DLD1 (cell line): ENCODE data around the gene ACSM3.
"Not testable (repeated sequence)": the region's sequence is repeated elsewhere in the genome, so short reads cannot be mapped to it uniquely, and the experiment has no call there.

Source experiments
- in situ Hi-C: cut with HindIII; loops from 2 replicates; pipeline ENCODE4 v1.10.0; 2017; ENCODE audit warnings: low sequenced_read_pairs

Gene ACSM3

DNA sequence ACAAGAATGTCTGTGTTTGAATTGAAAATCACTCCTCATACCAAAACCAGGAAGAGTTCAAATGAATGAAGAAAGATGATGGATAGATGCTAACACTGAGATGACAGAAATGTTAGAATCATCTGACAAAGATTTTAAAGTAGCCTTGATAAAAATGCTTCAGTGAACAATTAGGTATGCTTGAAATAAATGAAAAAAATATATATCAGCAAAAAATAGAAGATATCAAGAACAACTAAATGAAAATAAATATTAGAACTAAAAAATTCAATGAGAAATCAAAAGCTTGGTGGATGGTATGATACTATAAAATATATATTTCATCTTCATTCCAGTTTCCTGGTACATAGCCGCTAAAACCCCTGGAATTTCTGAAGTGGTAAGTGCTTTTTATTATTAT is 8.6 kb upstream of the ACSM3 start:
- in situ Hi-C loops = no loop called here

DNA sequence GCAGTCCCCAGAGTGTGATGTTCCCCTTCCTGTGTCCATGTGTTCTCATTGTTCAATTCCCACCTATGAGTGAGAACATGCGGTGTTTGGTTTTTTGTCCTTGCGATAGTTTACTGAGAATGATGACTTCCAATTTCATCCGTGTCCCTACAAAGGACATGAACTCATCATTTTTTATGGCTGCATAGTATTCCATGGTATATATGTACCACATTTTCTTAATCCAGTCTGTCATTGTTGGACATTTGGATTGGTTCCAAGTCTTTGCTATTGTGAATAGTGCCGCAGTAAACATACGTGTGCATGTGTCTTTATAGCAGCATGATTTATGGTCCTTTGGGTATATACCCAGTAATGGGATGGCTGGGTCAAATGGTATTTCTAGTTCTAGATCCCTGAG is 8.0 kb upstream of the ACSM3 start:
- in situ Hi-C loops = not testable (repeated sequence)

DNA sequence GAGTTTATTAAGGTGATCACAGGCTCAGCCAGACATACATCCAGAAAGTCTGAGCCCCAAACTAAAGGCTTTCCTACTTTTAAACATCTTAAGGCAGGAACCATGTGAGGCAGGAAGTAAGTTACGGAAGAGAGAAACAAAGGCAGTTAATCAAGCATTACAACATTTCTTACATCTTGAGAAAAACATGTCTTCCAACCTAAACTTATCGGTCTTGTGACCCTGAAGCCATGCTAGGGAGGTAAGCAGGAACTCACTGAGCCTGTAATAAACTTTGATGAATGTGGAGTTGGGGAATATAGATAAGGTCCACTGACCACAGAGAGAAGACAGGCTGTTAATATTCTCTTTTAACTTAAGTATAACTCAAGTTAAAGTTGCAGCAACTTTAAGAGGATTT is 3.5 kb upstream of the ACSM3 start:
- in situ Hi-C loops = no loop called here

DNA sequence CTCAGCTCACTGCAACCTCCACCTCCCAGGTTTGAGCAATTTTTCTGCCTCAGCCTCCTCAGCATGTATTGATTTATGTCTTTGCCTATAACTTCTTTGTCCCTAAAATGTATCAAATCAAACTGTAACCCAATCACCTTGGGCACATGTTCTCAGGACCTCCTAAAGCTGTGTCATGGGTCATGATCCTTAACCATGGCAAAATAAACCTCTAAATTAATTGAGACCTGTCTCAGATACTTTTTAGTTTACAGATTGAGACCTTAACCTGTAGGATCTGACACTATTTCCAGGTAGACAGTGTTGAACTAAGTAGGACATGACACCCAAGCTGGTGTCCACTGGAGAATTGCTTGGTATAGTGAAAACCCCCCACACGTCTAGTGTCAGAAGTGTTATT is 2.6 kb upstream of the ACSM3 start:
- in situ Hi-C loops = no loop called here

DNA sequence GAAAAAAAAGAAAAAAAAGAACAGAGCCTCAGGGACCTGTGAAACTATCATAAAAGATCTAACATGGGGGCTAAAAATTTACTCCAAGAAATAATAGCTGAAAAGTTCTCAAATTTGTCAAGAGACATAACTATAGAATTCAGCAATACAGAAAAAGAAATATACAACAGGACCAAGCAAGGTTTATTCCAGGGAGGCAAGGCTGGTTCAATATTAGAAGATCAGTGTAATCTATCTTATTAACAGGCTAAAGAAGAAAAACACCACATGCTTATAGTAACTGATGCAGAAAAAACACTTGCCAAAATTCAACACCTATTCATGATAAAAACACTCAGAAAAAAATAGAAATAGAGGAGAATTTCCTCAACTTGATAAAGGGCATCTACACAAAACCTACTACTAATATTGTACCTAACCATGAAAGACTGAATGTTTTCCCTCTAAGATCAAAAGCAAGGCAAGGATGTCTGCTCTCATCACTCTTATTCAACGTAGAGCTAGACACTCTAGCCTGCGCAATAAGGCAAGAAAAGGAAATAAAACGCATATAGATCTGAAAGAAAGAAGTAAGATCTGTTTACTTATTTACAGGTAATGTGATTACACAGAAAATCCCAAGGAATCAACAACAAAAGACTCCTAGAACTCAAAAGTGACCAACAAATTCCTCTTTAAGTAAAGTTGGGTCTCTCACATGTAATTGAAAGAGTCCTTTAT is 1.2 kb upstream of the ACSM3 start:
- in situ Hi-C loops = no loop called here

DNA sequence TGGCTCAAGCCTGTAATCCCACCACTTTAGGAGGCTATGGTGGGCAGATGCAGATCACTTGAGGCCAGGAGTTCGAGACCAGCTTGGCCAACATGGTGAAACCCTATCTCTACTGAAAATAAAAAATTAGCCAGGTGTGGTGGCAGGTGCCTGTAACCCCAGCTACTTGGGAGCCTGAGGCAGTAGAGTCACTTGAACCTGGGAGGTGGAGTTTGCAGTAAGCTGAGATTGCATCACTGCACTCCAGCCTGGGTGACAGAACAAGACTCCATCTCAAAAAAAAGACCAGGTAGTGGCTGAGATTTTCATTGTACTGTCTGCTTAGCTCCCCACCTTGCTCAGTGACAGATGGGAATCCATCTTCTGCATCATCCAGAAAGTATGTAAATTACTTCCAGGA is 634 bp downstream of the ACSM3 start:
- in situ Hi-C loops = not testable (repeated sequence)

DNA sequence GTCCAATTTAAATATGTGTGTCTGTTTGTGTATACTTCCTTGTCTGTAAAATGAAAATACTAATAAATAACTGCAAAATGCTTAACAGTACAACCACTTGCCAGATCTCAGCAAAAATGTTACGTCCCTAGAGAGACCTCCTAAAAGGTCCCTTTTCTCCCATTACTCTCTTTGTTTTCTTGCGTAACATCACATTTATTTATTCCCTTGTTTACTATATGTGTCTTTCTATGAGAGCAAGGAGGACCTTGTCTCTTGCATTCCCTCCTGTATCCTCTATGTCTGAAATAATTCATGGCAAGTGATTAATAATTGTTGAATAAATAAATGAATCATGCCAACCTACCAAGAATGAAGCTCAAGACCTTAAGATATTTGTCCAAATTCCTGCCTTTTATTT is 1.9 kb downstream of the ACSM3 start:
- in situ Hi-C loops = no loop called here

DNA sequence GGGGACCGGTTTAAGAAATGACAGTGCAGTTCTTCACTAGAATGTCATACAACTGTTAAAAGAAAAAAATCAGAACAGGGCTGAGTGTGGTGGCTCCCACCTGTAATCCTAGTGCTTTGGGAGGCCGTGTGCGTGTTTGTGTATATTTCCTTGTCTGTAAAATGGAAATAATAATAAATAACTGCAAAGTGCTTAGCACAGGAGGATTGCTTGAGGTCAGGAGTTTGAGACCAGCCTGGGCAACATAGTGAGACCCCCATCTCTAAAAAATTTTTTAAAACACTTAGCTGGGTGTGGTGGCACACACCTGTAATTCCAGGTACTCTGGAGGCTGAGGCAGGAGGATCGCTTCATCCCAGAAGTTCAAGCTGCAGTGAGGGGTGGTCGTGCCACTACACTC is 2.5 kb downstream of the ACSM3 start:
- in situ Hi-C loops = no loop called here

DNA sequence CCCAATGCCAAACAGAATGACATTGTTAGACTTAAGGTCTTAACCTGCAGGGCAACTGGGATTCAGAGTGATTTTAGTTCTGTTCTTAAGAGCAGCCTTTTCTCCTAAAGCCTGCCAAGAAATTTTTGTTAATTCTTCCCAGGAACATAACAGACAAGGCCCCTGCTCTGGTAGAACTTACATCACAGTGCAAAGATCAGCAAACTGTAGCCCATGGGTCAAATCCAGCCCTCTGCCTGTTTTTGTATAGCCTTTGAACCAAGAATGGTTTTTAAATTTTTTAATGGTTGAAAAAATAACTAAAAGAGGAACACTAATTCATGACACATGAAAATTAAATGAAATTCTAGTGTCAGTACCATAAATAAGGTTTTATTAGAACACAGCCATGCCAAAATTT is 3.8 kb downstream of the ACSM3 start:
- in situ Hi-C loops = no loop called here

DNA sequence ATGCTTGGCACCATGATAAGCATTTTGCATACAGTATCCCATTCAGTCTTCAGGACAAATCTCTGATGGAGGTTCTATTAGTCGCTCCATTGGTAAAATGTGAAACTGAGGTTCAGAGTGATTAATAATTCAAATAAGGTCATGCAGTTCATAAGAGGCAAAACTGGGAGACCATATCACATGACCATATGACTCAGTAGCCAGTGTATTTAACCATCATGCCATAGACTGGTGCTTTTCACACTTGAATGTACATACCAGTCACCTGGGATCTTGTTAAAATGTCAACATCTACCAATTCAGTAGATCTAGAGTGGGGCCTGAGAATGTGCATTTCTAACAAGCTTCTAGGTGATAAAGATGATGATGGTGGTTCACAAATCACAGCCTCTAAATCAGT is 4.3 kb downstream of the ACSM3 start:
- in situ Hi-C loops = no loop called here

DNA sequence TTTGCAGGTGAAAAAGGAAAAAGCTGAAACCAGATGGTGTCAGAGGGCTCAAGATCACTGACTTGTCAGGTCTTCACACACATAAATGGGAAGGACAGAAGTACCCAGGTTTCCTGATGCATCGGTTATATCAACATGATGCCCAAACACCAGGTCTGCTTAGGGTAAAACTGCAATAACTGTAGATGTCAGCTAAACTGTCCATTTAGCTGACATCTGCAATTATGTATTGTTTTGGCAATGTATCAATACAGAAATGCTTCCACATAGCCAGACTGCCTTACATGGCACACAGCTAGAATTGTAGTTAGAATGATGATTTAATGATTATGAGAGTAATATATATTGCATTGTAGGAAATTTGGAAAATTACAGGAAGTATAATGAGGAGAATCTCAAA is 5.0 kb downstream of the ACSM3 start:
- in situ Hi-C loops = no loop called here

DNA sequence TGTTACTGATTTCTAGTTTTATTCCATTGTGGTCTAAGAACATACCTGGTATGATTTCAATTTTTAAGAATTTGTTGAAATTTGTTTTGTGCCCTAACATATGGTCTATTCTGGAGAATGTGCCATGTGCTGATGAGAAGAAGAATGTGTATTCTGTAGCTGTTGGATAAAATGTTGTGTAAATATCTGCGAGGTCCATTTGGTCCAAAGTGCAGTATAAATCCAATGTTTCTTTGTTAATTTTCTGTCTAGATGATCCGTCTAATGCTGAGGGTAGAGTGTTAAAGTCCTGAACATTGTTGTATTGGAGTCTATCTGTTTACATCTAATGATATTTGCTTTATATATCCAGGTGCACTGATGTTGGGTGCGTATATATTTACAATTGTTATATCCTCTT is 9.9 kb downstream of the ACSM3 start:
- in situ Hi-C loops = loop anchor here (10.0 kb wide), 1 partner anchor 71 kb away; no protein-coding TSS in a partner anchor

DNA sequence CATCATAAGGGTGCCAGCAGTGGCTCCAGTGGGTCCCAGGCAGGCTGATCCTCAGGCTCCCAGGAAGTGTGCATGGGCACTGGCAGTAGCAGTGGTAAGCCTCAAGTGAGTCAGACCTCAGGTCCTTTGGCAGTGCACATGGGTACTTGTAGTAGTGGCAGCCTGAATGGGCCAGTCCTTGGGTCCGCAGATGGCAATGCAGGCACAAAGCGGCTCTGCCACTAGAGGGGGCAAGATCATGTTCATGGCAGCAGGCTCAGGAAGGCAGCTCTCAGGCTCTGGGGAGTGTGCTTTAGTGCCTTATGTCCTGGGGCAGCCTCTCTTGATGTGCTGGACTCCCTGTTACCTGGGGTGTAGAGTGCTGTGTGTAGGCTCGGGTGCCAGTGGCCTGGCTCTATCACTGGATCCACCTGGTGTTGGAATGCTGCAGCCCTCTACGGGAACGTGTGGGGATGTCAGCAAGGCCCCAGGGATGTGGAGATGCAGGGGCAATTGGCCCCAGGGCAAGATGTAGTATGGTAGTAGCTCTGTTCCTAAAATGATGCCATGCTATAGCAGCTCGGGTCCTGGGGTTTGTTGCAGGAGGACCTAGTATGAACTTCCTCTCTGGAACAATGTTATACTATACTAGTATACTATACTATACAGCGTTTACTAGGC is 11.0 kb downstream of the ACSM3 start:
- in situ Hi-C loops = loop anchor here (10.0 kb wide), 1 partner anchor 70 kb away; no protein-coding TSS in a partner anchor

DNA sequence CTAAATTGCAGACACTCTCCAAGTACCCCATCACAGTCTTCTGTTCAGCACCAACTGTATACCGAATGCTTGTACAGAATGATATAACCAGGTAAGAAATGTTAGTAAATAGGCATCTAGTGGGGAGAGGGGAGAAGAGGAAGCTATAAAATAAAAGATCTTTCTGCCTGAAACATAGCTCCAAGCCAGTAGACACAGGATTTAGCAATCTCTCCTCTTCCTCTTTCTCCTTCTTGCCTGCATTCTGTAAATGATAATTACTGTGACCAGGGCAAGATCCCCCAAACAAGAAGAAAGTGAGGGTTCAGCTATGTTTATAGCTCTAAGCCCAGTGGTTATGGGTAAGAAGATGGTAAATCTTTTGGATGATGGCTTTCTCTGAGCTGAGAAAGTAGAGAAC is 17.9 kb downstream of the ACSM3 start:
- in situ Hi-C loops = no loop called here

DNA sequence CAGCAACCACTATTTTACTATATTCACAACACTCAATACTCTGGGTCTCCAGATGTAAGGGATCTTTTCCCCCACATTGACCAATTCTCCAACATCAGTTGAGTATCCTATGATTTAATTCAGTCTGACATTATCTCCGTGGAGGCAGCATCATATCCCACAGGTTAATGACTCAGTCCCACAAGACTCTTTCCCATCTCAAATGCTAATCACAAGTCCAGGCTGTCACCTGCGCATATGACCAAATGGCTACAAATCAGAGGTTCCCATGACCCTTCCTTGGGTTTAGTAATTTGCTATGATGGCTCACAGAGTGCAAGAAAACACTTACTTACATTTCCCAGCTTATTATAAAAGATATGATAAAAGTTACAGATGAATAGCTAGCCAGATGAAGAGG is 18.7 kb downstream of the ACSM3 start:
- in situ Hi-C loops = no loop called here

DNA sequence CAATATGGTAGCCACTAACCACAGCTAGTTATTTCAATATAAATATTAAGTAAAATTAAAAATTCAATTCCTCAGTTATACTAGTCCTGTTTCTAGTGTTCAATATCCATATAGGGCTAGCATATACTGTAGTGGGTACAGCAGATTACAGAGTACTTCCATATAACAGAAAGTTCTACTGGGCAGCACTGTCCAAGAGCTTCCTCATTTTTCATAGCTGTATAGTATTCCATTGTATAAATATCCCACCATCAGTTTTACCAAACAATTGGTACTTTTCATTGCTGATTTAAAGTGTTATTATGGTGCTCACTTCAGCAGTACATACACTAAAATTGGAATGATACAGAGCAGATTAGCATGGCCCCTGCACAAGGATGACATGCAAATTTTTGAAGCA is 20.4 kb downstream of the ACSM3 start:
- in situ Hi-C loops = no loop called here

DNA sequence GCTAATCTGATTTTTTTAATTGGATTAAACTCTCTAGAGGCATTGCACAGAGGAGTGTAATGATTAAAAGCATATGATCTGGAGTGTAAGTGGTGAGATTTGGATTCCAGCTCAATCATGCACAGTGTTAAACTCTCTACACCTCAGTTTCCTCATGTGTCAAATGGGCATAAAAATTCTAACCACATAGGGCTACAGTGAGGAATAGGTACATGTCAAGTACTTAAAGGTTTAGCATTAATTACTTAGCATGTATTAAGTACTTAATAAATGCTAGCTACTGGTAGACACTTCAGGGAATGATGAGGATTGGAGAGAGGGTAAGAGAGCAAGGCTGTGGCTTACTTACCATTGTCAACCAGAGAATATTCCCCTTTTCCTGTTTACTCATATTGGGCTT is 25.3 kb downstream of the ACSM3 start:
- in situ Hi-C loops = no loop called here

DNA sequence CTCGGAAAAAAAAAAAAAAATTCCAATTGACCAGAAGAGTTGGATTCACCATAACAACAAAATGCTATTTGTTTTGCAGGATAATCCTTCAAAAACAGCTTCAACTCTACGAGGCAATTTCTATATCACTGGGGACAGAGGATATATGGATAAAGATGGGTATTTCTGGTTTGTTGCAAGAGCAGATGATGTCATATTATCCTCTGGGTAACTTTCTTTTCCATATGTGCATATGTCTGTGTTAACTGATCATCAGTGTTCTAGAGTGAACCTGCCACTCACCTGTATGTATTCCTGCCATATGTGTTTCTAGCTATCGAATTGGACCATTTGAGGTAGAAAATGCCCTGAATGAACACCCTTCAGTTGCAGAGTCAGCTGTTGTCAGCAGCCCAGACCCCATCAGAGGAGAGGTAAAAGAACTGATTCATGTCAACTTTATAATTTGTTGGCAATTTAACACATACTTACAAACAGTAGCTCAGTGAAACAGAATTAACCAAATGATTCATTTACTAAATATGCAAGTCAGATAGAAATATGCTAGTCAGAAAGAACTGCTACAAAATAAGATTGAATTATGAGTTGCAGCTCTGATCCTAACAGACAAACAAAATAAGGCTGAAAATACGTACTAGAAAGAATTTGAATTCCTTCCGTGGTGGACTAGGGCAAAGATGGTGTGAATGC is 28.3 kb downstream of the ACSM3 start:
- in situ Hi-C loops = no loop called here

DNA sequence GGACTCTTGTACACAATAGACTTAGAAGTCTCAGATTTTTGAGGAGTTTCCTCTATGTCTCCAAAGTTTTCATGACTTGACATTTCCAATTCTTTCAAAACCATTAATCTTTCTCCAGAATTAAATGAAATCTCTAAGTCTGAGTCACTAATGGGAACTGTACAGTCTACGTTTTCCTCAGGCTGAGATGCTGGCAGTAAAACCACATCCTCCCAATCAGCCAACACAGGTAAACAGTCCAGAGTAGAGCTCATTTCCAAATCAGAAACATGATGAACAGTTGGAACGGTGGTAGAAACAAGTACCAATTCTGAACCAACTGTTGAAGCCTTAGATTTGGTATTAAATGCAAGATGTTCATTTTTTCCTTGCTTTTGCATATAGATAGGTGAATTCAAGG is 34.5 kb downstream of the ACSM3 start:
- in situ Hi-C loops = no loop called here

DNA sequence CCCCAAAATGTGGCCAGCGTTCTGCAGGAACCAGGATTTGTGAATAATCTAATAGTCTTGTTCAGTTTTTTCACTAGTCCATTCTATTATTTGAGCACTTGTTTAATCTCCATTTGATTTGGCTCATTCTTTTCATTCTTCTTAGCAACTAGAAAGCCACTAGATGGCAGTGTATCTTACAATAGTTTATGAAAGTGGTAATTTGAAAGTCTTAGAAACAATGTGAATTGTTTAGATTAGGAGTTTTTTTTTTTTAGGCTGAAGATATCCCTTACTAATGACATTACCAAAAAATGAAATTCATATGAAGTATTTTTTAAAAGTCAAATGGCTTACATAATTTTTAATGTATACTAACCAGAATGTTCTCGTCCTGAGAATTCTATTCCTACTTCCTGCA is 35.8 kb downstream of the ACSM3 start:
- in situ Hi-C loops = no loop called here

DNA sequence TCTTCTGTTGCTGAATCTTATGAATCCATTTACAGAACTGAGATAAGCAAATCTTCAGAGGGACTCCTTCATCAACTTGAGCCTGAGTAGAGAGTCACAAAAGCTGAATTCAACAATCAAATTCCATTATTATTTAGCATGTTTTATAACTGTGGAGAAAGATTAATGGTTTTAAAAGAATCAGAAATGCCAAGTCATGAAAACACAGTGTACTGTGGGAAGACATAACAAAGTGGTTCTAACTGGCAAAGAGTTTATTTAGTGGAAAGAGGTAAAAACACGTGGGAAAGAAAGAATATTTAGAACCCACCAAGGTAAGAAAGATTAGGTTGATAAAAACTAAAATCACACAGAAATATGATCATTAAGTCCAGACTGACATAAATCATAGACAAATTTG is 37.5 kb downstream of the ACSM3 start:
- in situ Hi-C loops = no loop called here

DNA sequence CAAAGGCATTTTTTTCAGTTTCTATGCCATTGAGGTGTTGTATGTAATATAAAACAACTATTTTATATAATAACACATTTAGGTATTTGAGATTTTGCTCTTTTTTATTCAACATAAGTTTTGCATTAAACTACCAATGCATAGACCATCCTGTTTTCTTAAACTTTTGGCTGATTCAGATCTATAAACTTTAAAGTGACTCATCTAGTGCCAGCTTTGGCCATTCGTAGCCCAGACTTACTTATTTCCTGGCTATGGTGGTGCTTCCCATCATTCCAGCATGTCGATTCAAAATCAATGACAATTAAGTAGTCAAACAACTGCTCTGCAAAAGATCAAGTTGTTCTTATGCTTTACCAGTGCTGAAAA is 39.4 kb downstream of the ACSM3 start:
- in situ Hi-C loops = no loop called here
